GM10847 (cell line): ENCODE results near the gene CEACAM1.

ENCODE experiments used
- POLR2A ChIP-seq: IDR thresholded peaks from 2 replicates; pipeline ENCODE4 v1.6.1; 2011; ENCODE audit not compliant: insufficient read length; ENCODE audit errors: extremely low read depth

The CEACAM1 gene

GRCh38 chr19:42524250-42524649 is 4.0 kb downstream of the CEACAM1 start:
- no peak for TF ChIP-seq POLR2A

GRCh38 chr19:42521346-42522030 is 6.8 kb downstream of the CEACAM1 start:
- TF ChIP-seq POLR2A: no peak

- no peak for TF ChIP-seq POLR2A
These were observed 9.2 kb downstream of the CEACAM1 start for GRCh38 chr19:42519108-42519507.

GRCh38 chr19:42516771-42517170 is 11.5 kb downstream of the CEACAM1 start:
- no peak for TF ChIP-seq POLR2A

- TF ChIP-seq POLR2A: no peak
These were observed 12.9 kb downstream of the CEACAM1 start for GRCh38 chr19:42515241-42515832.

- TF ChIP-seq POLR2A: no peak
These were observed 13.8 kb downstream of the CEACAM1 start for GRCh38 chr19:42514449-42514848.

- TF ChIP-seq POLR2A: no peak
These were observed 15.5 kb downstream of the CEACAM1 start for GRCh38 chr19:42512743-42513304.

- no peak for TF ChIP-seq POLR2A
These were observed 16.1 kb downstream of the CEACAM1 start for GRCh38 chr19:42512130-42512636.

- TF ChIP-seq POLR2A: no peak
These were observed 16.9 kb downstream of the CEACAM1 start for GRCh38 chr19:42511340-42511739.

GRCh38 chr19:42508892-42509444 is 19.3 kb downstream of the CEACAM1 start:
- TF ChIP-seq POLR2A: no peak

- no peak for TF ChIP-seq POLR2A
These were observed 23.2 kb downstream of the CEACAM1 start for GRCh38 chr19:42505066-42505465.

- TF ChIP-seq POLR2A: no peak
These were observed 26.5 kb downstream of the CEACAM1 start for GRCh38 chr19:42501733-42502132.

GRCh38 chr19:42498169-42498757 is 30.0 kb downstream of the CEACAM1 start:
- TF ChIP-seq POLR2A: no peak

- TF ChIP-seq POLR2A: no peak
These were observed 30.7 kb downstream of the CEACAM1 start for GRCh38 chr19:42497492-42498168.

GRCh38 chr19:42496460-42497133 is 31.7 kb downstream of the CEACAM1 start:
- TF ChIP-seq POLR2A: no peak
